ENCODE measurements around the gene FLNC. TPM values are rescaled to one million over a fixed set of nuclear protein-coding genes. Genes with fewer than 3 reads are reported as not detected.

The FLNC gene
- total and polyA plus RNA-seq, 9 of the 15 experiments (the other 6 are each of a cell fraction or from before 2014, with no cell fraction given): 0.90 to 155 (median 28.8) TPM

- TF ChIP-seq JUND (IDR thresholded peaks at IDR 0.05; ENCODE audit: borderline replicate concordance, low read depth, low read length) (0 out of 2 replicates have a peak, but pooled peaks have one; percentile 4), JUND (tag; IDR thresholded peaks at IDR 0.05; ENCODE audit: borderline replicate concordance, low read depth, low read length) (no peak), RFX5 (IDR thresholded peaks at IDR 0.05; ENCODE audit: low read depth, low read length) (no peak), TARDBP (IDR thresholded peaks at IDR 0.05) (no peak), HBP1 (CRISPR knock-in tag; IDR thresholded peaks at IDR 0.05) (no peak), ZNF444 (CRISPR knock-in tag; IDR thresholded peaks at IDR 0.05) (no peak), POLR2H (tag; IDR thresholded peaks at IDR 0.05; ENCODE audit: low read depth) (no peak), KLF6 (CRISPR knock-in tag; IDR thresholded peaks at IDR 0.05; ENCODE audit: borderline replicate concordance) (no peak), MAFK (IDR thresholded peaks at IDR 0.05; ENCODE audit: low read length) (peak; percentile 67), MAFG (tag; conservative IDR thresholded peaks at IDR 0.05) (peak; percentile 18; the same call in 1 of the 2 replicates), RB1 (IDR thresholded peaks at IDR 0.05; ENCODE audit: low read depth) (no peak), MEF2A (IDR thresholded peaks at IDR 0.05; ENCODE audit: control insufficient read depth, low read depth, low read length) (0 out of 2 replicates have a peak, but pooled peaks have one; percentile 3), SREBF1 (IDR thresholded peaks at IDR 0.05; ENCODE audit: borderline replicate concordance, low read depth, low read length) (0 out of 2 replicates have a peak, but pooled peaks have one; percentile 24), MAFF (IDR thresholded peaks at IDR 0.05; ENCODE audit: low read length) (peak; percentile 13; the same call in 1 of the 2 replicates), SMAD4 (CRISPR knock-in tag; conservative IDR thresholded peaks at IDR 0.05) (0 out of 2 replicates have a peak, but pooled peaks have one; percentile 3), U2AF1 (optimal IDR thresholded peaks at IDR 0.05; ENCODE audit: low read depth, low read length) (no peak), RHOXF2B (CRISPR knock-in tag; conservative IDR thresholded peaks at IDR 0.05) (0 out of 2 replicates have a peak, but pooled peaks have one; percentile 39)
- TF ChIP-seq, protein P1, sequence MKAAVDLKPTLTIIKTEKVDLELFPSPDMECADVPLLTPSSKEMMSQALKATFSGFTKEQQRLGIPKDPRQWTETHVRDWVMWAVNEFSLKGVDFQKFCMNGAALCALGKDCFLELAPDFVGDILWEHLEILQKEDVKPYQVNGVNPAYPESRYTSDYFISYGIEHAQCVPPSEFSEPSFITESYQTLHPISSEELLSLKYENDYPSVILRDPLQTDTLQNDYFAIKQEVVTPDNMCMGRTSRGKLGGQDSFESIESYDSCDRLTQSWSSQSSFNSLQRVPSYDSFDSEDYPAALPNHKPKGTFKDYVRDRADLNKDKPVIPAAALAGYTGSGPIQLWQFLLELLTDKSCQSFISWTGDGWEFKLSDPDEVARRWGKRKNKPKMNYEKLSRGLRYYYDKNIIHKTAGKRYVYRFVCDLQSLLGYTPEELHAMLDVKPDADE (conservative IDR thresholded peaks at IDR 0.05; ENCODE audit: control insufficient read depth, low read depth, low read length): no peak
- TF ChIP-seq, protein P2, sequence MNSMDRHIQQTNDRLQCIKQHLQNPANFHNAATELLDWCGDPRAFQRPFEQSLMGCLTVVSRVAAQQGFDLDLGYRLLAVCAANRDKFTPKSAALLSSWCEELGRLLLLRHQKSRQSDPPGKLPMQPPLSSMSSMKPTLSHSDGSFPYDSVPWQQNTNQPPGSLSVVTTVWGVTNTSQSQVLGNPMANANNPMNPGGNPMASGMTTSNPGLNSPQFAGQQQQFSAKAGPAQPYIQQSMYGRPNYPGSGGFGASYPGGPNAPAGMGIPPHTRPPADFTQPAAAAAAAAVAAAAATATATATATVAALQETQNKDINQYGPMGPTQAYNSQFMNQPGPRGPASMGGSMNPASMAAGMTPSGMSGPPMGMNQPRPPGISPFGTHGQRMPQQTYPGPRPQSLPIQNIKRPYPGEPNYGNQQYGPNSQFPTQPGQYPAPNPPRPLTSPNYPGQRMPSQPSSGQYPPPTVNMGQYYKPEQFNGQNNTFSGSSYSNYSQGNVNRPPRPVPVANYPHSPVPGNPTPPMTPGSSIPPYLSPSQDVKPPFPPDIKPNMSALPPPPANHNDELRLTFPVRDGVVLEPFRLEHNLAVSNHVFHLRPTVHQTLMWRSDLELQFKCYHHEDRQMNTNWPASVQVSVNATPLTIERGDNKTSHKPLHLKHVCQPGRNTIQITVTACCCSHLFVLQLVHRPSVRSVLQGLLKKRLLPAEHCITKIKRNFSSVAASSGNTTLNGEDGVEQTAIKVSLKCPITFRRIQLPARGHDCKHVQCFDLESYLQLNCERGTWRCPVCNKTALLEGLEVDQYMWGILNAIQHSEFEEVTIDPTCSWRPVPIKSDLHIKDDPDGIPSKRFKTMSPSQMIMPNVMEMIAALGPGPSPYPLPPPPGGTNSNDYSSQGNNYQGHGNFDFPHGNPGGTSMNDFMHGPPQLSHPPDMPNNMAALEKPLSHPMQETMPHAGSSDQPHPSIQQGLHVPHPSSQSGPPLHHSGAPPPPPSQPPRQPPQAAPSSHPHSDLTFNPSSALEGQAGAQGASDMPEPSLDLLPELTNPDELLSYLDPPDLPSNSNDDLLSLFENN (IDR thresholded peaks at IDR 0.05; ENCODE audit: low read depth in 2 of 2, low read length in 2 of 2): 0 out of 4 replicates have a peak, but pooled peaks of 1 of the 2 experiments have one; percentile 17
- TF ChIP-seq, protein P3, sequence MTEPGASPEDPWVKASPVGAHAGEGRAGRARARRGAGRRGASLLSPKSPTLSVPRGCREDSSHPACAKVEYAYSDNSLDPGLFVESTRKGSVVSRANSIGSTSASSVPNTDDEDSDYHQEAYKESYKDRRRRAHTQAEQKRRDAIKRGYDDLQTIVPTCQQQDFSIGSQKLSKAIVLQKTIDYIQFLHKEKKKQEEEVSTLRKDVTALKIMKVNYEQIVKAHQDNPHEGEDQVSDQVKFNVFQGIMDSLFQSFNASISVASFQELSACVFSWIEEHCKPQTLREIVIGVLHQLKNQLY (CRISPR knock-in tag; conservative IDR thresholded peaks at IDR 0.05): 0 out of 4 replicates have a peak, but pooled peaks of 1 of the 2 experiments have one; percentile 10
These were observed 29.3 kb downstream of the FLNC start (continued) for GRCh38 chr7:128859232-128860157.
